Smooth muscle cell (in vitro differentiated cells): ENCODE data around the gene TIMM13. TPM values are rescaled to one million over a fixed set of nuclear protein-coding genes. Genes with fewer than 3 reads are reported as not detected.

Experiments used
- DNase-seq: peaks from one replicate; lab custom pipeline; 2025; ENCODE audit not compliant: unreplicated experiment; lab: John Stamatoyannopoulos, UW
- H2AFZ ChIP-seq: fragments of 200-600 bp; sonication (generic); 2 replicates; pipeline ENCODE4 v1.6.0; 2016; ENCODE audit warnings: antibody characterized with exemption, low read depth, mild to moderate bottlenecking
- H3F3A ChIP-seq: fragments of 200-600 bp; sonication (generic); 2 replicates; pipeline ENCODE4 v1.6.0; 2017; ENCODE audit warnings: antibody characterized with exemption, low read depth
- H3K27ac ChIP-seq: fragments of 200-600 bp; sonication (generic); 2 replicates; pipeline ENCODE4 v1.5.1; 2016; ENCODE audit warnings: low read depth, mild to moderate bottlenecking
- H3K27me3 ChIP-seq: fragments of 200-600 bp; sonication (generic); 2 replicates; pipeline ENCODE4 v1.6.1; 2016; ENCODE audit warnings: low read depth, mild to moderate bottlenecking
- H3K36me3 ChIP-seq: fragments of 200-600 bp; sonication (generic); 2 replicates; pipeline ENCODE4 v1.5.1; 2016; ENCODE audit warnings: low read depth
- H3K4me1 ChIP-seq: fragments of 200-600 bp; sonication (generic); 2 replicates; pipeline ENCODE4 v1.5.1; 2016; ENCODE audit warnings: low read depth
- H3K4me2 ChIP-seq: fragments of 200-600 bp; sonication (generic); 2 replicates; pipeline ENCODE4 v1.6.0; 2016; ENCODE audit warnings: mild to moderate bottlenecking
- H3K4me3 ChIP-seq: fragments of 200-600 bp; sonication (generic); 2 replicates; pipeline ENCODE4 v1.5.1; 2016; ENCODE audit warnings: mild to moderate bottlenecking
- H3K79me2 ChIP-seq: fragments of 200-600 bp; sonication (generic); 2 replicates; pipeline ENCODE4 v1.6.0; 2016; ENCODE audit warnings: low read depth, mild to moderate bottlenecking
- H3K9ac ChIP-seq: fragments of 200-600 bp; sonication (generic); 2 replicates; pipeline ENCODE4 v1.6.0; 2016; ENCODE audit warnings: low read depth
- H3K9me3 ChIP-seq: fragments of 200-600 bp; sonication (generic); replicated peaks from 2 replicates; pipeline ENCODE4 v1.5.1; 2016; ENCODE audit warnings: low read depth
- H4K20me1 ChIP-seq: fragments of 200-600 bp; sonication (generic); 2 replicates; pipeline ENCODE4 v1.6.0; 2016; ENCODE audit warnings: low read depth
- WGBS: methylation state at CpG from one replicate; pipeline ENCODE4 v1.1.7; 2016; ENCODE audit warnings: low lambda C conversion rate; 5-methylcytosine and 5-hydroxymethylcytosine counted together
- polyA plus RNA-seq: library from polyadenylated mRNA; unstranded; fragments of >200 nt; fragmentation: Nextera tagmentation; extraction: Ambion mirVana; gene quantifications from 2 replicates; pipeline ENCODE4 v1.2.1, GENCODE V29; 2016
- total RNA-seq: library from RNA; depleted of rRNA; stranded (reverse); fragments of >200 nt; gene quantifications from 2 replicates; pipeline ENCODE4 v1.2.3, GENCODE V29; 2014
- TF ChIP-seq, protein P1 (sequence below): fragments of 200-600 bp; sonication (generic); IDR thresholded peaks from 2 replicates; pipeline ENCODE4 v1.5.1; 2017; ENCODE audit warnings: borderline replicate concordance, mild to moderate bottlenecking, antibody characterized with exemption; ENCODE audit not compliant: insufficient read depth, poor library complexity, severe bottlenecking

TIMM13 gene
- total RNA-seq (14.1 and 20.0 TPM in 2 replicates), polyA plus RNA-seq (107 and 119 TPM in 2 replicates)

DNA sequence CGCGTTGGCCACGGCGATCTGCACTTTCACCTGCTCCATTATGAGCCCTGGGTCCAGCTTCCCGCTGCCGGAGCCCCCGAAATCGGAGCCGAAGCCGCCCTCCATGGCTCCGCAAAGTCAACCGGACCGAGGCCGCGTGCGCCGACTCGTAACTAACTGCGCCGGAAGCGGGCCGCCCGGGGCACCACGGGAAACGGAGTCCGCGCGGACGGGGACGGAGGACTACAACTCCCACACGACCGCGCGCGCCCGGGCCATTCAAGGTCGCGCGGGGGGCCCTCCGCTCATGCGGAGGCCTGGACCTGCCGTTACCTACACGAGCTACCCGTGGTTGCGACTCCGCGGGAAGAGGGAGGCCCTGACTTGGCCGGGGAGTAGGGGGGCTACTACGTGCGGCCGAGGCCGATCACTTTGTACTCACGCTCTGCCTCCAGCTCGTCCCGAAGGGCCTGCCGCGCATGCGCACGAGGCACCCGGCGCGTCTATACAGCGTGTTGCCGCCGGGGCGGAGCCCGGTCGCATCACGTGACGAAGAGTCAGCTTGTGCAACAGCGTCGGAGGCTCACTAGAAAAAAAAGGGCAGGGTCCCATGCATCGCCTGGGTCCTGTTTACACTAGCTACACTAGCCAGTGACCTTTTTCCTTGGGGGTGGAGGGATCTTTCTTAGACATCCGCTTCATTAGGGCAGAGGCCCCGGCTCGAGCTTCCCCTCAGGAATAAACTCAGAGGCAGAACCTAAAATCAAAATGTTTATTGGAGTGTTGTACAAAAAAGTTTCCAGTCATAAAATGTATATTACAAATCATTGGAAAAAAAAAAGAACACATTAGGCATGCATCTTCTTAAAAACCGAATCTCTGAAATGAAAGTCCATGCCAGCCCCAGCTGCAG is at the start of gene TIMM13:
TSS of gene TIMM13 (minus strand) at position 158 of the 892 bp plus-strand sequence. CDS start at position 105, 53 bp downstream.
- H3K79me2 ChIP-seq, result peaks cover 32% of the 10 kb centered on the region
- TF ChIP-seq, protein P1, sequence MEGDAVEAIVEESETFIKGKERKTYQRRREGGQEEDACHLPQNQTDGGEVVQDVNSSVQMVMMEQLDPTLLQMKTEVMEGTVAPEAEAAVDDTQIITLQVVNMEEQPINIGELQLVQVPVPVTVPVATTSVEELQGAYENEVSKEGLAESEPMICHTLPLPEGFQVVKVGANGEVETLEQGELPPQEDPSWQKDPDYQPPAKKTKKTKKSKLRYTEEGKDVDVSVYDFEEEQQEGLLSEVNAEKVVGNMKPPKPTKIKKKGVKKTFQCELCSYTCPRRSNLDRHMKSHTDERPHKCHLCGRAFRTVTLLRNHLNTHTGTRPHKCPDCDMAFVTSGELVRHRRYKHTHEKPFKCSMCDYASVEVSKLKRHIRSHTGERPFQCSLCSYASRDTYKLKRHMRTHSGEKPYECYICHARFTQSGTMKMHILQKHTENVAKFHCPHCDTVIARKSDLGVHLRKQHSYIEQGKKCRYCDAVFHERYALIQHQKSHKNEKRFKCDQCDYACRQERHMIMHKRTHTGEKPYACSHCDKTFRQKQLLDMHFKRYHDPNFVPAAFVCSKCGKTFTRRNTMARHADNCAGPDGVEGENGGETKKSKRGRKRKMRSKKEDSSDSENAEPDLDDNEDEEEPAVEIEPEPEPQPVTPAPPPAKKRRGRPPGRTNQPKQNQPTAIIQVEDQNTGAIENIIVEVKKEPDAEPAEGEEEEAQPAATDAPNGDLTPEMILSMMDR, result no peak
- no peaks in the 10 kb centered on the region for H3K36me3 ChIP-seq
- peaks cover 12% of the 10 kb centered on the region for H3K4me1 ChIP-seq
- H4K20me1 ChIP-seq, result peaks cover 32% of the 10 kb centered on the region
- peak within 1 kb of the TSS; percentile 81 for H3K4me3 ChIP-seq
- DNase-seq, result peak; percentile 99
- 1% methylated on average over 76 of the region's 77 CpGs for WGBS
- peak within 1 kb of the TSS; percentile 94 for H3K9ac ChIP-seq
- H3K4me2 ChIP-seq, result peak within 1 kb of the TSS; percentile 93
- H3K27ac ChIP-seq, result peak within 1 kb of the TSS; percentile 90
- H3F3A ChIP-seq, result peaks cover 6% of the 10 kb centered on the region
- H3K27me3 ChIP-seq, result no peaks in the 10 kb centered on the region
- H2AFZ ChIP-seq, result peak within 1 kb of the TSS; percentile 71
- H3K9me3 ChIP-seq, result no peaks in the 10 kb centered on the region

DNA sequence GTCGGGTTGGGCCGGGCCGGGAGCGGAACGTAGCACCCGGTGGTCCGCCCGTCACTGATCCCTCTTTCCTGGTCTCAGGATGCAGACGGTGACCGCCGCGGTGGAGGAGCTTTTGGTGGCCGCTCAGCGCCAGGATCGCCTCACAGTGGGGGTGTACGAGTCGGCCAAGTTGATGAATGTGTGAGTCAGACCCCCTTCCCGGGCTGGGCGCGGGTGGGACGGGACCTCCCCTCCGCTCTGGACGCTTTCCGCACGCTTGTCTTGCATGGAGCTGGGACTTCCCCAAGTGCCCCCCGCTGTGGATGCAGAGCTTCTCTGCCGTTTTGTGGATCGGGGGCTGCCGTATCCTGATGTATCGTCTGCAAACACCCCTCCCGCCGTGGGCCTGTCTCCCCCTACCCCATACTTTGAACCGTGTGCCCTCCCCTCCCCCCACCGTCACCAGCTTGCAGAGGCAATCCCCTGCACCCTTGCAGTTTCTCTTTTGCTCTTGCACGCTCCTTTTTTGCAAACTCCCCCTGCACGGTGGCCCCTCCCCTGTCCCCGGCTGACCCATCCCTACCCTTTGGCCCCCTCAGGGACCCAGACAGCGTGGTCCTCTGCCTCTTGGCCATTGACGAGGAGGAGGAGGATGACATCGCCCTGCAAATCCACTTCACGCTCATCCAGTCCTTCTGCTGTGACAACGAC is 49.2 kb upstream of the TIMM13 start:
- peak; percentile 87 for DNase-seq
- Histone ChIP-seq H2AFZ (no peak overlapping the region), H3K27me3 (no peaks in the 10 kb centered on the region), H3K9me3 (no peaks in the 10 kb centered on the region), H3K36me3 (no peaks in the 10 kb centered on the region), H3K9ac (peak overlapping the region; percentile 97), H3K27ac (peak overlapping the region; percentile 96), H3K4me3 (peak overlapping the region; percentile 99), H3K4me1 (peaks cover 5% of the 10 kb centered on the region), H3K4me2 (peak overlapping the region; percentile 95), H3F3A (peaks cover 27% of the 10 kb centered on the region), H3K79me2 (peaks cover 26% of the 10 kb centered on the region), H4K20me1 (peaks cover 30% of the 10 kb centered on the region)
- TF ChIP-seq, protein P1, result no peak
- WGBS, result 2% methylated on average over 26 of the region's 42 CpGs

DNA sequence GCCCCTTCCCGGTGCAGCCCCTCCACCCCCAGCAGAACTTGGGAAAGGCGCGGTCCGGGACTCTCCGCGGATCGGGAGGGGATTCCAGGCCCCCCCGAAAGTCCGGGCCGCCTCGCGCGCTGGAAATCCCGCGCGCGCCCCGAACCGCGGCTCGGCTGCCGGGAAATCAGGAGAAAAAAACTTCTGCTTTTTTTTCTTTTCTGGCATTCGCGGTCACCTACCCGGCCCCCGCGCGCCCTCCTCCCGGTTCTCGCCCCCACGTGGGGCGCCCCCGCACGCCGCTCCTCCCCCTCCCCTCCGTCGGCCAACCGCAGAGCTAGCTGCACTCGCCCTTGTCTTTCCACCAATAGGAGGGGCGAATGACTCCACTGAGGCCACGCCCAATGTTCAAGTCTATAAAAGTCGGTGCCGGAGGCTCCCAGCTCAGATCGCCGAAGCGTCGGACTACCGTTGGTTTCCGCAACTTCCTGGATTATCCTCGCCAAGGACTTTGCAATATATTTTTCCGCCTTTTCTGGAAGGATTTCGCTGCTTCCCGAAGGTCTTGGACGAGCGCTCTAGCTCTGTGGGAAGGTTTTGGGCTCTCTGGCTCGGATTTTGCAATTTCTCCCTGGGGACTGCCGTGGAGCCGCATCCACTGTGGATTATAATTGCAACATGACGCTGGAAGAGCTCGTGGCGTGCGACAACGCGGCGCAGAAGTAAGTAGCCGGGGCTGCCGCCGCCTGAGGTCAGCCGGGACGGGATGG is 48.5 kb upstream of the TIMM13 start, which contains the start of gene GADD45B:
TSS of gene GADD45B (plus strand) at position 426 of the 749 bp plus-strand sequence. CDS start at position 658, 232 bp downstream.
- TF ChIP-seq, protein P1, result no peak
- Histone ChIP-seq H3F3A (peaks cover 27% of the 10 kb centered on the region), H3K4me2 (peak within 1 kb of the TSS; percentile 95), H3K36me3 (no peaks in the 10 kb centered on the region), H3K27me3 (no peaks in the 10 kb centered on the region), H3K4me1 (peaks cover 5% of the 10 kb centered on the region), H3K9ac (peak within 1 kb of the TSS; percentile 97), H3K27ac (peak within 1 kb of the TSS; percentile 96), H3K9me3 (no peaks in the 10 kb centered on the region), H4K20me1 (peaks cover 30% of the 10 kb centered on the region), H2AFZ (no peak within 1 kb of the TSS), H3K4me3 (peak within 1 kb of the TSS; percentile 99), H3K79me2 (peaks cover 26% of the 10 kb centered on the region)
- DNase-seq, result peak; percentile 96
- 2% methylated on average over 59 of the region's 70 CpGs for WGBS
